ENCODE measurements around the gene HSD17B10.

GRCh38 chrX:53398216-53398615, 36.0 kb downstream of the HSD17B10 start:
- TF ChIP-seq ESRRG (CRISPR knock-in tag; IDR thresholded peaks at IDR 0.05) (no peak), CSRNP3 (CRISPR knock-in tag; IDR thresholded peaks at IDR 0.05) (no peak), ZFP30 (CRISPR knock-in tag; IDR thresholded peaks at IDR 0.05) (no peak), ZNF565 (CRISPR knock-in tag; conservative IDR thresholded peaks at IDR 0.05; ENCODE audit: low read depth) (no peak), TCF4 (CRISPR knock-in tag; IDR thresholded peaks at IDR 0.05; ENCODE audit: borderline replicate concordance) (no peak), CREB5 (CRISPR knock-in tag; IDR thresholded peaks at IDR 0.05; ENCODE audit: low read depth) (no peak)
